HG02571 (cell line): ENCODE results near the gene DAG1.
"Not testable (repeated sequence)": the region's sequence is repeated elsewhere in the genome, so short reads cannot be mapped to it uniquely, and the experiment has no call there.

ENCODE experiments used
- ATAC-seq: cut with Tn5 transposase; IDR thresholded peaks from one replicate; pipeline ENCODE4 v1.9.1; 2021; ENCODE audit warnings: mild to moderate bottlenecking, moderate library complexity; ENCODE audit not compliant: unreplicated experiment

The DAG1 gene

GRCh38 chr3:49469037-49469935, 781 bp upstream of the DAG1 start:
- ATAC-seq = peak; percentile 0

- ATAC-seq = peak; percentile 13
Observed at GRCh38 chr3:49470714-49471420, 800 bp downstream of the DAG1 start.

GRCh38 chr3:49471856-49472495, 1.9 kb downstream of the DAG1 start:
- no peak for ATAC-seq

GRCh38 chr3:49476563-49476962, 6.5 kb downstream of the DAG1 start:
- no peak for ATAC-seq

GRCh38 chr3:49482766-49483165, 12.7 kb downstream of the DAG1 start:
- ATAC-seq = no peak

- no peak for ATAC-seq
Observed at GRCh38 chr3:49484471-49484870, 14.4 kb downstream of the DAG1 start.

GRCh38 chr3:49489247-49489646, 19.2 kb downstream of the DAG1 start:
- no peak for ATAC-seq

GRCh38 chr3:49492969-49493368, 22.9 kb downstream of the DAG1 start:
- ATAC-seq = no peak

GRCh38 chr3:49493901-49494300, 23.8 kb downstream of the DAG1 start:
- no peak for ATAC-seq

- no peak for ATAC-seq
Observed at GRCh38 chr3:49495023-49495422, 25.0 kb downstream of the DAG1 start.

- ATAC-seq = not testable (repeated sequence)
Observed at GRCh38 chr3:49496845-49497244, 26.8 kb downstream of the DAG1 start.

GRCh38 chr3:49497606-49498005, 27.5 kb downstream of the DAG1 start:
- no peak for ATAC-seq

- ATAC-seq = no peak
Observed at GRCh38 chr3:49498239-49498638, 28.2 kb downstream of the DAG1 start.

- no peak for ATAC-seq
Observed at GRCh38 chr3:49498648-49499047, 28.6 kb downstream of the DAG1 start.

GRCh38 chr3:49500205-49500731, 30.2 kb downstream of the DAG1 start:
- ATAC-seq = no peak

- ATAC-seq = no peak
Observed at GRCh38 chr3:49500732-49501609, 30.9 kb downstream of the DAG1 start.

- ATAC-seq = no peak
Observed at GRCh38 chr3:49501842-49502241, 31.8 kb downstream of the DAG1 start.

GRCh38 chr3:49506906-49507305, 36.8 kb downstream of the DAG1 start:
- no peak for ATAC-seq

GRCh38 chr3:49509028-49509561, 39.0 kb downstream of the DAG1 start:
- ATAC-seq = no peak

GRCh38 chr3:49511639-49512038, 41.6 kb downstream of the DAG1 start:
- ATAC-seq = no peak
